Midbrain (tissue), 1 donor: ENCODE measurements around the gene PTPRT.

Experiments used
- DNase-seq: peaks from one replicate; lab custom pipeline; 2025; lab: John Stamatoyannopoulos, UW

PTPRT gene

GRCh38 chr20:42974347-42974746, 215.4 kb downstream of the PTPRT start:
- no peak for DNase-seq

DNA sequence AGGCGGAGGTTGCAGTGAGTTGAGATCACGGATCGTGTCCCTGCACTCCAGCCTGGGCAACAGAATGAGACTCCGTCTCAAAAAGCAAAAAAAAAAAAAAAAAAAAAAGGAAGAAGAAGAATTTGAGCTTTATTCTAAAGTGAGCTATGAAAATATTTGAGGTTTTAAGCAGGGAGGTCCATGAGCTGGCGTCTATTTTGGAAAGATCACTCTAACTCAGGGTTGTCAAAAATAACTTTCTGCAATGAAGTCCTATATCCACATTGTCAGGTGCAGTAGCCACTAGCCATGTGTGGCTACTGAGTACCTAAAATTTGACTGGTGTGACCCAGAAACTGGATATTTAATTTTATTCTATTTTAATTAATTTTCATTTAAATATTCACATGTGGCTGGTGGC, 217.1 kb downstream of the PTPRT start:
- no peak for DNase-seq

GRCh38 chr20:42968746-42969145, 221.0 kb downstream of the PTPRT start:
- DNase-seq: no peak

DNA sequence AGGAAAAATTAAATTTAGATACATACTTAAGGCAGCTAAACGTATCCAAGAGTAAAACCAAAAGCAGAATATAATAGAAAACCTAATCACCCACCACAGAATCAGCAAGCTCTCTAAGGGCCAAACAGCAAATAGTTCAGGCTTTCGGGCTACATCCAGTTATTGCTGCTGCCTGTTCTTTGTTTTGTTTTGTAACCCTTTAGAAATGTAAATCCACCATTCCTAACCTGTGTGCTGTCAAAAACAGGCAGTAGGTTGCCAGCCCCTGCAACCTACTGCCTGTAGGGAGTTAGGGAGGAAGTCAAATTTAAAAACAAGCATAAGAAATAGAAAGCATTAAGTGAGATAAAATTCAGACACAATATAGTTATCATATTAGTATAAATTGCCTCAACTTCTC, 225.9 kb downstream of the PTPRT start:
- DNase-seq: no peak

- DNase-seq: no peak
These were observed 227.9 kb downstream of the PTPRT start for GRCh38 chr20:42961771-42962170.

- no peak for DNase-seq
These were observed 229.7 kb downstream of the PTPRT start for GRCh38 chr20:42959996-42960395.

- DNase-seq: no peak
These were observed 231.2 kb downstream of the PTPRT start for GRCh38 chr20:42958367-42959069.

DNA sequence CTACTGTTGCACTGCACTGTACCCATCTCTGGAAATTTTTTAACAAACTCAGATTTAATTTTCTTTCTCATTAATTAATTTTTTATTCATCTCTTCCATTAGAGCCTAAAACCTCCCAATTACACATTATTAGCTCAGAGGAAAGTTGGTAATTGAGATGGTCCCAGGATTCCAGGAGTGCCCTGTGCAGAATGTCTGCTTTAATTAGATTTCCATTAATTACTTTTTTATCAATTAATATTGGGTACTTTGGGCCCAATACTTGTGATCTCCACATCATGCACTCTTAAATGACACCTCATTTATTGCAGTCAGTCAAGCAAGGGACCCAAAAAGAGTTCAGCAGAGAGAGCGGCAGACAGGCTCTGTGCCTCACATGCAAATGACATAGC, 232.0 kb downstream of the PTPRT start:
- no peak for DNase-seq

DNA sequence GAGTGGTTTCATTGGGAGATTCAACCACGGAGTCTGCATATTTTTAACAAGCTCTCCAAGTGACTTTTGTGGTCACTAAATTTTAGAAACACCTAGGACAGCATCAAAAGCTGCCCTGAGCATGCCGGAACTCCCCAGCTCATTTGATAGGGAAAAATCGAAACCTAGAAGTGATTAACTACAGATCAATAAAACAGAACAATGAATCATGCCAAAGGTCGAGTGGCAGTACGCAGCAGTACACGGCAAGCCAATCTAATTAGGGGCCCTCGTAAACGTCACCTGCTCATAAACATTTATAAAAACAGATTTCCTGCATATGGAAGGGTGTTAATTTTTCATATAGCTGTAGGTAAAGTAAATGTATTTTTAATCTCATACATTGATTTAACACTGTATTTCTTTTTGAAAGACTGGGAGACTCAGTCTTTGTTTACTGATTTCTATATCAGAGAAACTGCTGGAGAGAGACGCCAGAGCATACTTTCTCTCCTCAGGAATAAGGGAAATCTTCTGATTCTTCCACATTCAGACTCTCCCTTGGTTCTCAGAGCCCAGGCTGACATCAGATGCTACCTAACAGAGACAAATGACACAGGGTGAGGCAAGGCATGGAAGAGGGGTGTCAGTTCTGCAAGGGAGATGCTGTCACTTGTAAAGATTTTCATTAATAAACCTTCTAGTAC, 232.5 kb downstream of the PTPRT start:
- DNase-seq: no peak

GRCh38 chr20:42955713-42956112, 234.0 kb downstream of the PTPRT start:
- DNase-seq: no peak

- DNase-seq: no peak
These were observed 234.8 kb downstream of the PTPRT start for GRCh38 chr20:42954951-42955350.

GRCh38 chr20:42949950-42950349, 239.8 kb downstream of the PTPRT start:
- DNase-seq: no peak

- DNase-seq: no peak
These were observed 244.3 kb downstream of the PTPRT start for GRCh38 chr20:42945234-42945994.

- no peak for DNase-seq
These were observed 248.1 kb downstream of the PTPRT start for GRCh38 chr20:42941629-42942028.

DNA sequence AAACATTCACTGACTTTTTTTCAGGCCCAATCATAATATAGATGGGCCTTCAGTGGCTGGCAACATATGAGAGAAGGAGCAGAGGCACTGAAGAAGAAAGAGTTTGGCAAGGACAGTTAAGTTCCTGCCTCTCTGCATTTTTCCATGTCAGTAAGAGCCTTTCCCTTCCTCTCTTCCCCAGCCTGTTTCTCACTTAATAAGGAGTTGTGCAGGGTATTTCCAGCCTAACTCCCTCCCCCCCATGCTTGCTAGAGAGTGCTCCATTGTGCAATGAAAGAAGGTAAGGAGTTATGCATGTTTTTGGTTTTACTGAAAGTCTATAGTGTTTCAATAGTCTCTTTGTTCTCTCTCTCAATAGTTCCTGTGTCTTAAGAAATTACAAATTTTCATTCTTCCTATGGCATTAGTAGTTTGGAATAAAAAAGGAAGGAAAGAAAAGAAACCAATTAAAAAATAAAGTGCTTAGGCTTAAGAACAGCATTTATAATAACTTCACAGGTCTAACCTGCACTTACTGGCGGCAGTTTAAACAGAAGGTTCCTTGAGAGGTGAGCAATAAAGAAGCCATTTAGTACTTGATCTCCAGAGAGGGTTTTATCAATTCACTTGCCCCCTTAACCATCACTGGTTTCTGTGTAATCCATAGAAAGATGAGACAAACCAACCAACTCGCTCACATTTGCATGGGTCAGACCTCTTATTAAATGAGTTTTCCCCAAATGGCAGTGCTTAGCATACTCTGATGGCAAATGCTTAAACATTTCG, 251.1 kb downstream of the PTPRT start:
- no peak for DNase-seq

- DNase-seq: no peak
These were observed 253.2 kb downstream of the PTPRT start for GRCh38 chr20:42936482-42936881.

- DNase-seq: no peak
These were observed 265.5 kb downstream of the PTPRT start for GRCh38 chr20:42924215-42924614.

- no peak for DNase-seq
These were observed 266.3 kb downstream of the PTPRT start for GRCh38 chr20:42923348-42923918.

- DNase-seq: no peak
These were observed 268.9 kb downstream of the PTPRT start for GRCh38 chr20:42920776-42921175.

- DNase-seq: no peak
These were observed 270.4 kb downstream of the PTPRT start for GRCh38 chr20:42919316-42919715.

- no peak for DNase-seq
These were observed 274.6 kb downstream of the PTPRT start for GRCh38 chr20:42915081-42915480.

- DNase-seq: no peak
These were observed 275.4 kb downstream of the PTPRT start for GRCh38 chr20:42914302-42914701.
